Peyer's patch (tissue), 4 donors: ENCODE measurements around the gene PMP22.

ENCODE experiments used
- CTCF ChIP-seq, 6 experiments: fragments of 450-650 bp in 4 of 6; fragments of 200-600 bp in 2 of 6; sonication (generic) in 1 of 6; IDR thresholded peaks; one replicate each; pipeline ENCODE4 v1.5.1; 2017 to 2019; ENCODE audit warnings: antibody characterized with exemption in 6 of 6, mild to moderate bottlenecking in 3 of 6, moderate library complexity in 1 of 6
- POLR2A ChIP-seq, 2 donors: fragments of 450-650 bp; IDR thresholded peaks; one replicate each; pipeline ENCODE4 v1.5.1; 2017; ENCODE audit warnings: antibody characterized with exemption in 2 of 2, mild to moderate bottlenecking in 2 of 2, moderate library complexity in 2 of 2

DNA sequence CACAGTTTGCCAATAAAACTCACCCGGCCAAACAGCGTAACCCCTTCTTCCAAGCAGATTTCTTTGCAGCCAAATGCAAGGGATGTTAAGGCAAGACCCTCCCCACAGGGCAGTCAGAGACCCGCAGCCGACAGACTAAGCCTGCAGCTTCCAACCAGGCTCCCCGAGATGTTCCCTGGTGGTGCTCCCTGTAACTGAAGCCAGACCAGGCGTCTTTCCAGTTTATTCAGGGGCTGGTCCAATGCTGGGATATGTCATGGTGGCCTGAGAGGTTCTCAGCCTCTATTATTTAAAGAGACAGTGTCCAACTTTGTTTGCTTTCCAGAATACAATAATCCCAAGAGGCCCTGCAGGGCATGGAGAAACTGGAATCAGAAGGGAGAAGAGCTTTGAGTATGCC is at the start of gene PMP22:
- TF ChIP-seq CTCF (IDR thresholded peaks at IDR 0.05) (no peak), POLR2A (IDR thresholded peaks at IDR 0.05) (no peak)
